Limb (tissue), 2 donors: Measurements from ENCODE around the gene RNPS1.

ENCODE experiments used
- DNase-seq, 2 donors: peaks; one replicate each; pipeline ENCODE4 v3.0.0-alpha.2; 2016; ENCODE audit errors: extremely low spot score in 2 of 2

Gene RNPS1

DNA sequence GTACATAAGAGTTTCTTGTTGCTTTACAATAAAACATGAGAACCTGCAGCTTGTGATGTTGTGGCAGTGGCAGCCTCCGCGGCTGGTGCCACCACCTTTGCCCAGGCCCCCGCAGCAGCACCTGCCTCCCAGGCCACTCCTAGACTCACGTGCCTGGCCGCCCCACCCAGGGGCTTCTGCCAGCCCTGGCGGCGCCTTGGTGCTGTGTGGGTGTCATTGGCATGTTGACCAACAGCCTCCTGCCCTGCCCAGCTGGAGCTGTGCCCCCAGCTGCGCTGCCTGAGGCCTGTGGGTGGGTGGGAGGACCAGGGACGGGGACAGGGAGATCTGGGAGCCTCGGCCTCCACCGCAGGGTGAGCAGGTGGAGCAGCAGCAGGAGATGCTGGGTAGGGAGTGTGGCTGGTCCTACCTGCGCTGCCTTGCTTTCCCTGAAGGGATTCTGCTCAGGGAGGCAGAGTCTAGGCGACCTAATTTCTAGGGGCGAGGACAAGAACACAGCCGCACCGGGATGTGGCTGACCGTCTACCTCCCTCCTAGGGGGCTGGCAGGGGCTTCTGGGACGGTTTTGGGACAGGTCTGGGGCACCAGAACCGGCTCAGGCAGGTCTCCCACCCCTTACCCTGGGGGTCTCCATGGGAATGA lies 32.1 kb downstream of the RNPS1 start:
- no peak for DNase-seq

DNA sequence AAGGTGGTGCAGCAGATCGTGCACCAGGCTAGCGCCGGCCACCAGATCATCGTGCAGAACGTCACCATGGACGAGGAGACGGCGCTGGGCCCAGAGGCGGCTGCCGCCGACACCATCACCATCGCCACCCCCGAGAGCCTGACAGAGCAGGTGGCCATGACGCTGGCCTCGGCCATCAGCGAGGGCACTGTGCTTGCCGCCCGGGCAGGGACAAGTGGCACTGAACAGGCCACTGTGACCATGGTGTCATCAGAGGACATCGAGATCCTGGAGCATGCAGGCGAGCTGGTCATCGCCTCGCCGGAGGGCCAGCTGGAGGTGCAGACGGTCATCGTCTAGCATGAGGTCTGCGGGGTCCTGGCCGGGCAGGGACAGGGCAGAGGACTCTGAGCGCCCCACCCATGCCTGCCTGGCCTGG lies 32.7 kb downstream of the RNPS1 start:
- DNase-seq = no peak

DNA sequence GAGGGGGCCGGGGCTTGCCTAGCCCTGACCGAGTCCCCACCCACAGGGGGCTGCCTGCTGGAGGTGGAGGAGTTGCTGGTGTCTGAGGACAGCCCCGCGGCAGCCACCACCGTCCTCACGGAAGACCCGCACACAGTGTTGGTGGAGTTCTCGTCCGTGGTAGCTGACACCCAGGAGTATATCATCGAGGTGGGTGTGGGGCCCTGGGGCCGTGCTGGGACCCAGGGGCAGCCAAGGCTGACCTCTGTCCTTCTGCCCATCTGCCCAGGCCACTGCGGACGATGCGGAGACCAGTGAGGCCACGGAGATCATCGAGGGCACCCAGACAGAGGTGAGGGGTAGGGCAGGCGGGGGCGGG lies 33.1 kb downstream of the RNPS1 start:
- DNase-seq = no peak

DNA sequence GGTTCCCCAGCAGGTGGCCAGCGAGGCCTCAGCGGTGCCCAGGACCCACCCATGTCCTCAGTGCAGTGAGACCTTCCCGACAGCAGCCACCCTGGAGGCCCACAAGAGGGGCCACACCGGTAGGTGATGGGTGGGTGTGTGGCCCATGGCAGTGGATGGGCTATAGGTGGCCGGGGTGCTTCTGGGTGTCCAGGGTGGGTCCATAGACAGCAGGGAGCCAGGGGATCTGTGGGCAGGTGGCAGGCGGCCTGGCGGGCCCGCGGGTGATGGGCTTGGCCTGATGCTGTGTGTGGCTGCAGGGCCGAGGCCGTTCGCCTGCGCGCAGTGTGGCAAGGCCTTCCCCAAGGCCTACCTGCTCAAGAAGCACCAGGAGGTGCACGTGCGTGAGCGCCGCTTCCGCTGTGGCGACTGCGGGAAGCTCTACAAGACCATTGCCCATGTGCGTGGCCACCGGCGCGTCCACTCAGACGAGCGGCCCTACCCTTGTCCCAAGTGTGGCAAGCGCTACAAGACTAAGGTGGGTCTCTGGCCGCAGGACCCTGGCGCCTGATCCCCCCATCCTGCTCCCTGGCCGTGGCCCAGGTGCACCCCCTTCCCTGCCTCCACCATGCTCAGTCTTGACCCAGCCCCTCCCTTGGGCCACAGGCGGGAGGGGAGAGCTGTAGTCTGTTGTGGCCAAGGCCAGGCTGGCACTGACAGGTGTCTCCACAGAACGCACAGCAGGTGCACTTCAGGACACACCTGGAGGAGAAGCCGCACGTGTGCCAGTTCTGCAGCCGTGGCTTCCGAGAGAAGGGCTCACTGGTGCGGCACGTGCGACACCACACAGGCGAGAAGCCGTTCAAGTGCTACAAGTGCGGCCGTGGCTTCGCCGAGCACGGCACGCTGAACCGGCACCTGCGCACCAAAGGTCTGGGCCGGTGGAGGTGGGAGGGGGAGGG lies 33.8 kb downstream of the RNPS1 start:
- DNase-seq = no peak

DNA sequence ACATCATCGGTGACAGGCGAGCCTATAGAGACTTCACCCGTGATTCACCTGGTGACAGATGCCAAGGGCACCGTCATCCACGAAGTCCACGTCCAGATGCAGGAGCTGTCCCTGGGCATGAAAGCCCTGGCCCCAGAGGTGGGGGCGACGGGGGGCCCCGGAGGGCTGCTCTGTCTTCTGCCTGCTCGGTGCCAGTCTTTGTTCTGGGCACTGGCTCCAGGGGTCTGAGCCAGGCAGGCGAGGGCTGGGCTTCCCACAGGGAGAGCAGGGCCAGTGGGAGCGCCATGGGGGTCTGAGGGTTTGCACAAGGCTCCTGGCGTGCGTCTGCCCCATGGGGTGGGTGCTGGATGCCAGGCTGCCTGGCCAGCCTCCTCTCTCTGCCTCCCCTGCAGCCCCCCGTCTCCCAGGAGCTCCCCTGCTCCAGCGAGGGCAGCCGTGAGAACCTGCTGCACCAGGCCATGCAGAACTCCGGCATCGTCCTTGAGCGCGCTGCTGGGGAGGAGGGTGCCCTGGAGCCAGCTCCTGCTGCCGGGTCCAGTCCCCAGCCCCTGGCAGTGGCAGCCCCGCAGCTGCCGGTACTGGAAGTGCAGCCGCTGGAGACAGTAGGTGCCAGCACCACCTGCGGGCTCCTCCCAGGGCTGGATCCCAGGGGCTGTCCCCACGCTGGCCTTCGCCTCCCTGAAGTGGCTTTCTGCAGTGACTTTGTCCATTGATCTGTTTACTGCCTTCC lies 34.7 kb downstream of the RNPS1 start:
- DNase-seq = no peak

DNA sequence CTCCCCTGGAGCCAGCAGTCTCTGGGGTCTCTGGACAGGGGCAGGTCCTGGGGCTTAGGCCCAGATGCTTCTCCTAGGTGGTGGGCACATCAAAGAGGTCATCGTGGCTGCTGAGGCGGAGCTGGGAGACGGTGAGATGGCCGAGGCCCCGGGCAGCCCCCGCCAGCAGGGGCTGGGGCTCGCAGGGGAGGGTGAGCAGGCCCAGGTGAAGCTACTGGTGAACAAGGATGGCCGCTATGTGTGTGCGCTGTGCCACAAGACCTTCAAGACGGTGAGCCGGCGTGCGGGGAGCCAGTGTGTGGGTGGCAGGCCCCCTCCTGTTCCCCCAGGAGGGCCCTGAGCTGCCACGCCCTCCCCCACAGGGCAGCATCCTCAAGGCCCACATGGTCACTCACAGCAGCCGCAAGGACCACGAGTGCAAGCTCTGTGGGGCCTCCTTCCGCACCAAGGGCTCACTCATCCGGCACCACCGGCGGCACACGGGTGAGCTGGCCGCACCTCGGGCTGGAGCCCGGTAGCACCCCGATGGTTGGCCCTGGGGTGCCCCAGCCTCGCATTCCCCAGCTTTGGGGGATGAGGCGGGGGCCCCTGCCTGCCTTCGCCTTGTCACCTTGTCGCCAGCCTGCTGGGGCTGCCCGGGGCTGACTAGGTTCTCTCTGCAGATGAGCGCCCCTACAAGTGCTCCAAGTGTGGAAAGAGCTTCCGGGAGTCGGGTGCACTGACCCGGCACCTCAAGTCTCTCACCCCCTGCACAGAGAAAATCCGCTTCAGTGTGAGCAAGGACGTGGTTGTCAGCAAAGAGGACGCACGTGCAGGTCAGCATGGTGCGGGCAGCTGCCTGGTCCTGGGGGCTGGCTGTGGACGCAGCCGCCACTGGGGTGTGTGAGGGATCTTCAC lies 35.6 kb downstream of the RNPS1 start:
- DNase-seq = no peak

DNA sequence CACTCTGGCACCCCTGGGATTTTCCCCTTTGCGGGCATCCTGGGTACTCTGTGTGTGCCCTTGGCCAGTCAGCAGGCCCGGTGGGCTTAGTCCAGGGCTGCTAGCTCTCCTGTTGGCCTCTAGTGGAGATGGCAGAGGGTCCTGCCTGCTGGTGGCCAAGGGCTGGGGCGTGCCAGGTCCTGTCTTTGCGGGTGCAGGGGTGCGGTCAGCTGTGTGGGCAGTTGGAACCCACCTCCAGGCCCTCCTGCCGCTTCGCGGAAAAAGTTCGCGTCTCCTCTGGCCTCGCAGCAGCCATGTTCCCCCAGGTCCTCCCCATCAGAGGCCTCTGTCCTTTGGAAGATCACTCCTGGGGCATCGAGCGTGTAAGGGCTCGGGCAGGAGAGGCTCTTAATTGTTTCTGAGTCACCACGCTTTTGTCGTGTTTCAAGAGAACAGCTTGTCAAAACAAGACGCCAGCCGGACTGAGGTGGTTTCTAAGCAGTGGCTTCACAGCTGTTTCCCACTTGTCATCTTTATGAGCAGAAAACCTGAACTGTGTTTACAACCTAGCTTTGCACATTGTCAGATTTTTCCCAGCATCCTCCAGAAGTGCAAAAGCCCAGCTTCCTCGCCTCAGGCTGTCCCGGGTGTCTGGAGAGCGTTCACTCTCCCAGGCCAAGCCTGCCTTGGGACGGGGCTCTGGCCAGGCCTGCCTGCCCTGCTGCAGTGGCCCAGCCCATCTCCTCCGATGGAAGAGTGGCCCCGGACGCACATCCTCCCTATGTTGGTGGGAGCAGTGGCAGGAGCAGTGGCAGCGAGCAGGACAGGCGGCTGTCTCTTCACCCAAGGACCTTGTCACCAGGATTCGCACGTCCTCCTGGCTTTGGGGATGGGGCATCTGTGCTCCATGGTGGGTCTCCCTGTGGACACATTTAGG lies 36.7 kb downstream of the RNPS1 start:
- DNase-seq = no peak

DNA sequence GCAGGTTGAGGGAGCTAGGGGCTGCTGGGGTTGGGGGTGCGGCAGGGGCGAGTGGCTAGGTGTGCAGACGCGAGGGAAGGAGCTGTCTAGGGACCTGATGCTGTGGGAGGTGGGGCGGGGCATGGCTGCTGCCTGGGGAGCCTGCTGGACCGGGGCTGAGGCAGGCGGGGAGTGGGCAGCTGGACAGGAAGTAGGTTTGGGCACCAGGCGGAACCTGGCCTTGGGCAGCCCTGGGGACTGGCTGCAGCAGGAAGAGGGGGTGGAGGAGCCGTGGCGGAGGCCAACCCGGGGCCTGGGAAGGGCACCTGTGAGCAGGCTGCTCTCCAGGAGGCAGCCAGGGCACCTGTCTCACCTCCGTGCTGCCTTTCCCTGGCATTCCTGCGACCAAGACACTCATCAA lies 37.5 kb downstream of the RNPS1 start:
- DNase-seq = no peak

DNA sequence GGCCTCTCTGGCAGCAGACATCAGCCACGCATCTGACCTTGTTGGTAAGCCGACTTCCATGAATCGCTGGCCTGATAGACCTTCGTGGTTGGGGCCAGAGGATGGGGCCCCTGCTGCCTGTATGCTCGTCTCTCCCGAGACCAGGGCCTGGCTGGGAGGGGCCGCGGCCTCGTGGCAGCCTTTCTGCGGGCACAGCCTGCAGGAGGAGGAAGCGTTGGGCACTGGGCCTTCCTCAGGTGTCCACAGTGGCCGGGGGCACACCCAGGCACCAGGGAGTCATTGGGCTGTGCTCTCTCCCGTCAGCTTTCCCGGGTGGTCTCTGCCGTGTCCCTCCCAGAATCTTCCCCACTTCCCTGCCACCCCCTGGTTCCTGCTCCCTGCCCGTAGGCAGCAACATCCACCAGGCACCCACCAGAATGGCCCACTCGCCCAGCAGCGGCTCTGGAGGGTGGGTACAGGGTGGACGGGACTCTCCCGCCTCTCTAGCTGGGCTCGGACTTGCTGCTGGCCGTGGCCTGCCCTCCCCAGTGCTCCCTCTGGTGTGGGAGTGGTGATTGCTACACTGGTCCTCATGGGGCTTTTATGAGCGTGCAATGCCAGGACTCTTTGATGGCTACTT lies 38.2 kb downstream of the RNPS1 start:
- DNase-seq = no peak

DNA sequence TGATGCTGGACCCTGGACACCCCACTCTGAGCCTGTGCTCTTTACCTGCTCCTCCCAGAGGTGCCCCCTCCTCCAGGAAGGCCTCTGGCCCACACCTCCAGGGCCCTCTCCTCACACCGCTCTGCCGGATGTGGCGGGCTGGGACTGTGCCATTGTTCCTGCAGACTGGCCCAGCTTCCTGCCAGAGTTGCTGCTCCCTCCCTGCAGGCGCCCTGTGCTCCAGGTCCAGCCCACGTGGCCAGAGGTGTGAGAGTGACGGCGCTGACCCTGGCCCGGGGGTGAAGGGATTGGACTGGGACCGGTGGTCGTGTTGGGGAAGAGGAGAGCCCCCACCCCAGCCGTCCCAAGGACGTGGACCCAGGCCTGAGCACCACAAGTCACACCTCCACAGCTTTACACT lies 38.8 kb downstream of the RNPS1 start:
- DNase-seq = no peak

DNA sequence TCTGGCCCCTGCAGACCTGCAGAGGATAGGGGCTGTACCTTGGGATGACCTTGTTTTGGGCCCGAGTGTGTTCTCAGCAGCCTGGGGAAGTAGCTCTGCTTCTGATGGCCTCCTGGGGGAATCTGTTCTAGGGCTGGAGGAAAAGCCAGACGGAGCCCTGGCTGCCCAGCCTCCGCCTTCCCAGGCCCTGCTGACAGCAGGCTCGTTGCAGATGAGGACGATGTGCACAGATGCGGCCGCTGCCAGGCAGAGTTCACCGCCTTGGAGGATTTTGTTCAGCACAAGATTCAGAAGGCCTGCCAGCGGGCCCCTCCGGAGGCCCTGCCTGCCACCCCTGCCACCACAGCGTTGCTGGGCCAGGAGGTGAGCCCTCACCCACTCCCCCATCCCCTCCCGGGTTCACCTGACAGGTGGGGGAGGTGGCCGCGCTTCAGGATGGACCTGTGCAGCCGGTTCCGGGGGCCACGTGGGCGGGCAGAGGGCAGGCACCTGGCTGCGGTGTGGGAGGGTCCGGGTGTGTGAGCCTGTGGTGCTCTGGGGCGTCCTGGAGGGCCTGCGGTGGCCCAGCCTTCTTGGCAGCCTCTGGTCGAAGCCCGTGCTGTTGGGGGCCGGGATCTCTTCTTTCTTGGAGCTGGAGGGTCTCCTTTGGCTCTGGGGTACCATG lies 39.6 kb downstream of the RNPS1 start:
- no peak for DNase-seq

DNA sequence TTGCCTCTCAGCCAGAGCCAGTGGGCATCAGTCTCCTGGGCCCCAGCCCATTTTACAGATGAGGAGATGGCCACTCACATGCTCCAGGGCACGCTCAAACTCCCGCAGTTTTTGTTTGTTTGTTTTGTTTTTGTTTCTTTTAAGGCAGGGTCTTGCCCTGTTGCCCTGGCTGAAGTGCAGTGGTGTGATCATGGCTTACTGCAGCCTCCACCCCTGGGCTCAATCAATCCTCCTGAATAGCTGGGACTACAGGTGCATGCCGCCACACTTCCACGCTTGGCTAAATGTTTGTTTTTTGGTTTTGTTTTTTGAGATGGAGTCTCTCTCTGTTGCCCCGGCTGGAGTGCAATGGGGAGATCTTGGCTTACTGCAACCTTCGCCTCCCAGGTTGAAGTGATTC lies 41.0 kb downstream of the RNPS1 start:
- no peak for DNase-seq

DNA sequence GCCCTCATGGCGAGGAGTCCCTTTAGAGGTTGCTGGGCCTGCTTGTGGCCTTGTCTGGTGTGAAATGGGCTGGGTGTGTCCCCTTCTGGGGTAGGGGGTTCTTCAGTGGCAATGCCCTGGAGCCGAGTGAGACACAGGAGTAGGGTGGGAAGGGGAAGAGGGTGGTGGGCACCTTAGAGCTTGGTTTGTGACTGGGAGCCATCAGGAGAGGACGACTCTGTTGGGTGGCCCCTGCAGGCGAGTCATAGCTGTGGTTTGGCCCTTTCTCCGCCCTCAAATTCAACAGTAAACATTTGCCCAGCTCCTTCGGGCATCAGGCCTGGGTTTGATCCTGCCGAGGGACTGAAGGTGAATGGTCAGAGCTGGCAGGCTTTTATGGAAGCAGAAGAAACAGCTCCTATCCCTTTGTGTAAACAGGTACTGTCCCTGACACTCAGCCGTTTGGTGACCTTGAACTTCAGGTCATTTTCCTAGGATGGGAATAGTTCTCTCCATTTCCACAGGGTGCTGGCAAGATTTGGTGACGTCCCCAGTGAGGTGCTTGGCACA lies 41.6 kb downstream of the RNPS1 start:
- DNase-seq = no peak

DNA sequence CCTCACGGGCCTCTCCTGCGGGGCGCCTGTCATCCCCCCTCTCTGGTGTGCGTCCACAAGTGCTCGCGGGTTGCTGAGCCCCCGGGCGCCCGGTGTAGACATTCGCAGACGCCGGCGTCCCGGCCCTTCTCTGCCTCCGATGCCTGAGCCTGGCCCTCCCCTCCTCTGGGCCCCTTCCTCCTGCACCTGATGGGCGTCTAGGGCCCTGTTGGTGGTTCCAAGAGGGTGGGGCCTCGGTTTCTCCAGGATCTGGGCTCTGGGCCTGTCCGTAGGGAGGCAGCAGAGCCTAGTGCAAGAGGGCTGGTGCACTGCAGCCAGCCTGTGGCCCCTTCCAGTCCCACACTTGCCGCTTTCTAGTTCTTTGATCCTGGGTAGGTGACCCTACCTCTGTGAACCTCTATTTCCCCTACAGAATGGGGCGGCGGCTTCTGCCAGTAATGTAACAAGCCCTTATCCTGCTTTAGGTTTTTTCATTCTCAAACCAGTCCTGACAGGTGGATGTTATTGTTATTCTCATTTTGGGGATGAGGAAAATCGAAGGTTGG lies 43.9 kb downstream of the RNPS1 start:
- no peak for DNase-seq

DNA sequence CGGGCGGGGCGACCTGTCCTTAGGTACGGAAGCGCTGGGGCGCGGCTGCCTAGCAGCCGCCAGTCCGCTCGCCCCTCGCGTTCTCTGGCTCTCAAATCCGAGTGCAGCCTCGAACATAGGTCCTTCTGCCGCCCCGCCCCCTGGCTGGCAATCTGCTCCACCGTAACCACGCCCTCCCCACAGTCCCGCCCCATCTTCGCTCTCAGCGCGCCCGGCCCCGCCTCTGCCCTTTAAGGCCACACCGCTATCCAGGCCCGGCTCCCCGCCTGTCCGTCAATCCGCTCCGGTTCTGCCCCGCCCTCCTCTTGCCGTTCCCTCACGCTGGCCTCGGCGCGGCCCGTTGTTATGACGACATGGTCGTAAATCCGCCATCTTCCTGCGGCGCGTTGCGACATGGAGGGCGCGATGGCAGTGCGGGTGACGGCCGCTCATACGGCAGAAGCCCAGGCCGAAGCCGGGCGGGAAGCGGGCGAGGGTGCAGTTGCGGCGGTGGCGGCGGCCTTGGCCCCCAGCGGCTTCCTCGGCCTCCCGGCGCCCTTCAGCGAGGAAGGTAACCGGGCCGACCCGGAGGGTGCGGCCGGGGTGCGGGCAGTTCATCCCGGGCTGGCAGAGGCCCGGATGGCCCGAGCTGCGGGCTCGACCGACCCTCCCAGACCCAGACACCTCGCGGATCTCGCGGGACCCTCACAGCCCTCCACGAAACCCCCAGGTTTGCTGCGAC lies 44.5 kb downstream of the RNPS1 start, which contains the start of gene E4F1:
E4F1 (plus strand) TSS at position 371 of the 721 bp plus-strand sequence; CDS start at position 394, 23 bp downstream.
- peak; percentile 98 to 99 for DNase-seq

DNA sequence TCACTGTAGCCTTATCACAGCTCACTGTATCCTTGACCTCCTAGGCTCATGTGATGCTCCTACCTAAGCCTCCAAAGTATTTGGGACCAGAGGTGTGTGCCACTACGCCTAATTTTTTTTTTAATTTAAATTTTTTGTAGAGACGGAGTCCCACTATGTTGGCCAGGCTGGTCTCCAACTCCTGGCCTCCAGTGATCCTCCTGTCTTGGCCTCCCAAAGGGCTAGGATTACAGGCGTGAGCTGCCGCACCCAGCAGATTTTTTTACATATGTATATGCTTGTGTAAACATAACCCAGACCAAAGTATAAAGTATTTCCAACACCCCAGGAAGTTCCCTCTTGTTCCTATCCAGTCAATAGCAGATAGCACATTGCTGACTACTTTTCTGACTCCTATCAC lies 51.6 kb downstream of the RNPS1 start:
- no peak for DNase-seq

DNA sequence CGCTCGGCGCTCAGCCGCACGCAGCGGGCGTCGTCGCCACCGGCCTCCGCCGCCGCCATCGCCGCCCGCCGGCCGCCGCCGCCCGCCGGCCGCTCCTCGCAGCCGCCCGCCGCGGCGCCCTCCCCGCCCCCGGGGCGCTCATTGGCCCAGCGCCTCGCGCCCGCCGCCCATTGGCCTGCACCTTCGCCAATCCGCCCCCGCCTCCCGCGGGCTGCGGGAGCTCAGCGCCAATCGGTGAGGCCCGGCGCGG lies 53.3 kb downstream of the RNPS1 start, which contains the start of gene PGP:
PGP (minus strand) TSS at position 122 of the 250 bp plus-strand sequence; CDS start at position 59, 63 bp downstream.
- DNase-seq = no peak
